DOHH2 (cell line): ENCODE measurements around the gene HAUS5.

ENCODE experiments used
- EZH2phosphoT487 ChIP-seq: fragments of 200-600 bp; sonication (generic); IDR thresholded peaks from 2 replicates; pipeline ENCODE4 v1.6.1; 2017; ENCODE audit warnings: borderline replicate concordance, mild to moderate bottlenecking, antibody characterized with exemption, low read length, moderate library complexity, mixed read lengths
- TF ChIP-seq, protein P1 (sequence below): fragments of 200-600 bp; sonication (generic); IDR thresholded peaks from one replicate; pipeline ENCODE4 v1.5.1; 2014; ENCODE audit warnings: antibody characterized with exemption, mild to moderate bottlenecking, low read depth, low read length; ENCODE audit not compliant: poor library complexity, severe bottlenecking

DNA sequence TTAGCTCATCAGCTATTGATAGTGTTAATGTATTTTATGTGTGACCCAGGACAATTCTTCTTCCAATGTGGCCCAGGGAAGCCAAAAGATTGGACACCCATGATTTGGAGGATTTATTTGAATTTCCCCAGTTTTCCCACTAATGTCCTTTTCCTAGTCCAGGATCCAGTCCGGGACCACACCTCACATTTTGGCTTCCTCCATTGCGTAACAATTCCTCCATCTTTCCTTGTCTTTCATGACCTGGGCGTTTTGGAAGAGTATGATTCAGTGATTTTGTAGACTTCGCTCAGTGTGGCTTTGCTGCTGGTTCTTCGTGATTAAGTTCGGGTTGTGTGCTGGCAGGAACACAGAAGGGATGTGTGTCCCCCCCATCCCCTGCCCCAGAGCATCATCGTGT is 45.8 kb upstream of the HAUS5 start:
- TF ChIP-seq, protein P1, sequence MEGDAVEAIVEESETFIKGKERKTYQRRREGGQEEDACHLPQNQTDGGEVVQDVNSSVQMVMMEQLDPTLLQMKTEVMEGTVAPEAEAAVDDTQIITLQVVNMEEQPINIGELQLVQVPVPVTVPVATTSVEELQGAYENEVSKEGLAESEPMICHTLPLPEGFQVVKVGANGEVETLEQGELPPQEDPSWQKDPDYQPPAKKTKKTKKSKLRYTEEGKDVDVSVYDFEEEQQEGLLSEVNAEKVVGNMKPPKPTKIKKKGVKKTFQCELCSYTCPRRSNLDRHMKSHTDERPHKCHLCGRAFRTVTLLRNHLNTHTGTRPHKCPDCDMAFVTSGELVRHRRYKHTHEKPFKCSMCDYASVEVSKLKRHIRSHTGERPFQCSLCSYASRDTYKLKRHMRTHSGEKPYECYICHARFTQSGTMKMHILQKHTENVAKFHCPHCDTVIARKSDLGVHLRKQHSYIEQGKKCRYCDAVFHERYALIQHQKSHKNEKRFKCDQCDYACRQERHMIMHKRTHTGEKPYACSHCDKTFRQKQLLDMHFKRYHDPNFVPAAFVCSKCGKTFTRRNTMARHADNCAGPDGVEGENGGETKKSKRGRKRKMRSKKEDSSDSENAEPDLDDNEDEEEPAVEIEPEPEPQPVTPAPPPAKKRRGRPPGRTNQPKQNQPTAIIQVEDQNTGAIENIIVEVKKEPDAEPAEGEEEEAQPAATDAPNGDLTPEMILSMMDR, result no peak
- no peak for TF ChIP-seq EZH2phosphoT487
